LNCaP clone FGC (cell line): ENCODE data around the gene LIMCH1.

ENCODE experiments used
- DNase-seq: peaks from one replicate; pipeline ENCODE4 v3.0.0-alpha.2; 2011; ENCODE audit warnings: low read depth
- H3K4me3 ChIP-seq: 2 replicates; pipeline ENCODE4 v1.5.1; 2011; ENCODE audit warnings: mild to moderate bottlenecking, low read depth, low read length, control low read depth
- CTCF ChIP-seq: IDR thresholded peaks from 2 replicates; pipeline ENCODE4 v1.5.1; 2012; ENCODE audit warnings: mild to moderate bottlenecking; ENCODE audit not compliant: control insufficient read depth, insufficient read depth; ENCODE audit errors: extremely low read depth

LIMCH1 gene

GRCh38 chr4:41537292-41537890 lies 566 bp upstream of the LIMCH1 start:
- DNase-seq: no peak
- no peak for TF ChIP-seq CTCF
- no peak overlapping the region for H3K4me3 ChIP-seq

GRCh38 chr4:41538887-41539498 lies 1.0 kb downstream of the LIMCH1 start:
- no peak for TF ChIP-seq CTCF
- H3K4me3 ChIP-seq: 0 out of 2 replicates have a peak overlapping the region, but pooled peaks have one; percentile 7
- DNase-seq: no peak

- TF ChIP-seq CTCF: no peak
- no peak for DNase-seq
- no peak overlapping the region for H3K4me3 ChIP-seq
Measured at GRCh38 chr4:41539711-41540110, 1.8 kb downstream of the LIMCH1 start.

- H3K4me3 ChIP-seq: no peak overlapping the region
- no peak for DNase-seq
- no peak for TF ChIP-seq CTCF
Measured at GRCh38 chr4:41540687-41541086, 2.7 kb downstream of the LIMCH1 start.

GRCh38 chr4:41541687-41542094 lies 3.7 kb downstream of the LIMCH1 start:
- no peak overlapping the region for H3K4me3 ChIP-seq
- TF ChIP-seq CTCF: no peak
- peak; percentile 52 for DNase-seq

GRCh38 chr4:41542526-41543275 lies 4.7 kb downstream of the LIMCH1 start:
- no peak overlapping the region for H3K4me3 ChIP-seq
- no peak for DNase-seq
- no peak for TF ChIP-seq CTCF

GRCh38 chr4:41545238-41545637 lies 7.3 kb downstream of the LIMCH1 start:
- TF ChIP-seq CTCF: no peak
- no peak overlapping the region for H3K4me3 ChIP-seq
- no peak for DNase-seq
